Astrocyte of the spinal cord (primary cell): Measurements from ENCODE around the gene ENTPD7.

Experiments used
- DNase-seq: peaks from one replicate; pipeline ENCODE4 v3.0.0; 2011; ENCODE audit warnings: low read depth, low spot score
- H3K4me3 ChIP-seq: 2 replicates; pipeline ENCODE4 v1.5.1; 2011; ENCODE audit warnings: low read depth, mild to moderate bottlenecking, low read length, moderate library complexity
- in situ Hi-C: cut with HindIII; loops from 2 replicates; pipeline ENCODE4 v1.10.0; 2017; ENCODE audit warnings: low sequenced_read_pairs
- TF ChIP-seq, protein P1 (sequence below): IDR thresholded peaks from 2 replicates; pipeline ENCODE4 v1.5.1; 2012; ENCODE audit warnings: low read depth, mild to moderate bottlenecking, low read length, inconsistent platforms

ENTPD7 gene

DNA sequence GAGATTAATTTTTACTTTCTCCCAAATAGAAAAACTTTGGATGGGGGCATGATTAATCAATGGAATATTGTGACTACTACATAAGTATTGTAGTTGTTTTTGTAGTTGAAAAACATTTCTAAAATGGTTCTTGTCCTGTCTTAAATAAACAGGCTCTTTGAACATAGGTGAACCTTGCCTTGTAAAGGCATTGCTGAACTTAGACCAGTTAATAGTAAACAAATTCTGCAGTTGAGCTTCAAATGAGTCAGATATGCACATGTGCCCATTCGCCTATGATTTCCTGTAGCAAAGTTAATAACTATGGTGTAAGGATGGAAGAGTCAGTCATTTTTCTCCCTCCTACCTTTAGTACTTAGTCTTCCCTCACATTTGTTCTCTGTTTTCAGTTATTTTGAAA, 95.4 kb downstream of the ENTPD7 start:
- in situ Hi-C loops: no loop called here
- TF ChIP-seq, protein P1, sequence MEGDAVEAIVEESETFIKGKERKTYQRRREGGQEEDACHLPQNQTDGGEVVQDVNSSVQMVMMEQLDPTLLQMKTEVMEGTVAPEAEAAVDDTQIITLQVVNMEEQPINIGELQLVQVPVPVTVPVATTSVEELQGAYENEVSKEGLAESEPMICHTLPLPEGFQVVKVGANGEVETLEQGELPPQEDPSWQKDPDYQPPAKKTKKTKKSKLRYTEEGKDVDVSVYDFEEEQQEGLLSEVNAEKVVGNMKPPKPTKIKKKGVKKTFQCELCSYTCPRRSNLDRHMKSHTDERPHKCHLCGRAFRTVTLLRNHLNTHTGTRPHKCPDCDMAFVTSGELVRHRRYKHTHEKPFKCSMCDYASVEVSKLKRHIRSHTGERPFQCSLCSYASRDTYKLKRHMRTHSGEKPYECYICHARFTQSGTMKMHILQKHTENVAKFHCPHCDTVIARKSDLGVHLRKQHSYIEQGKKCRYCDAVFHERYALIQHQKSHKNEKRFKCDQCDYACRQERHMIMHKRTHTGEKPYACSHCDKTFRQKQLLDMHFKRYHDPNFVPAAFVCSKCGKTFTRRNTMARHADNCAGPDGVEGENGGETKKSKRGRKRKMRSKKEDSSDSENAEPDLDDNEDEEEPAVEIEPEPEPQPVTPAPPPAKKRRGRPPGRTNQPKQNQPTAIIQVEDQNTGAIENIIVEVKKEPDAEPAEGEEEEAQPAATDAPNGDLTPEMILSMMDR: no peak
- DNase-seq: no peak
- no peak overlapping the region for H3K4me3 ChIP-seq
